Upper lobe of left lung (tissue), 4 donors: Measurements from ENCODE around the gene CSF1R.

Experiments used
- EP300 ChIP-seq, 4 donors: sonication (generic); formaldehyde crosslinking; IDR thresholded peaks; one replicate each; pipeline ENCODE4 v1.5.1; 2017; ENCODE audit warnings: antibody characterized with exemption in 4 of 4, control low read depth in 2 of 4
- POLR2A ChIP-seq, 4 donors: fragments of 450-650 bp; IDR thresholded peaks; one replicate each; pipeline ENCODE4 v1.5.1; 2016 to 2017; ENCODE audit warnings: antibody characterized with exemption in 4 of 4, mild to moderate bottlenecking in 2 of 4
- POLR2AphosphoS5 ChIP-seq, 2 donors: sonication (generic); formaldehyde crosslinking; IDR thresholded peaks; one replicate each; pipeline ENCODE4 v1.5.1; 2017; ENCODE audit warnings: antibody characterized with exemption in 2 of 2
- TF ChIP-seq, protein P1 (sequence below), 6 experiments: fragments of 450-650 bp in 4 of 6; fragments of 200-600 bp in 2 of 6; sonication (generic) in 2 of 6; IDR thresholded peaks; one replicate each; pipeline ENCODE4 v1.5.1; 2016 to 2019; ENCODE audit warnings: antibody characterized with exemption in 6 of 6

DNA sequence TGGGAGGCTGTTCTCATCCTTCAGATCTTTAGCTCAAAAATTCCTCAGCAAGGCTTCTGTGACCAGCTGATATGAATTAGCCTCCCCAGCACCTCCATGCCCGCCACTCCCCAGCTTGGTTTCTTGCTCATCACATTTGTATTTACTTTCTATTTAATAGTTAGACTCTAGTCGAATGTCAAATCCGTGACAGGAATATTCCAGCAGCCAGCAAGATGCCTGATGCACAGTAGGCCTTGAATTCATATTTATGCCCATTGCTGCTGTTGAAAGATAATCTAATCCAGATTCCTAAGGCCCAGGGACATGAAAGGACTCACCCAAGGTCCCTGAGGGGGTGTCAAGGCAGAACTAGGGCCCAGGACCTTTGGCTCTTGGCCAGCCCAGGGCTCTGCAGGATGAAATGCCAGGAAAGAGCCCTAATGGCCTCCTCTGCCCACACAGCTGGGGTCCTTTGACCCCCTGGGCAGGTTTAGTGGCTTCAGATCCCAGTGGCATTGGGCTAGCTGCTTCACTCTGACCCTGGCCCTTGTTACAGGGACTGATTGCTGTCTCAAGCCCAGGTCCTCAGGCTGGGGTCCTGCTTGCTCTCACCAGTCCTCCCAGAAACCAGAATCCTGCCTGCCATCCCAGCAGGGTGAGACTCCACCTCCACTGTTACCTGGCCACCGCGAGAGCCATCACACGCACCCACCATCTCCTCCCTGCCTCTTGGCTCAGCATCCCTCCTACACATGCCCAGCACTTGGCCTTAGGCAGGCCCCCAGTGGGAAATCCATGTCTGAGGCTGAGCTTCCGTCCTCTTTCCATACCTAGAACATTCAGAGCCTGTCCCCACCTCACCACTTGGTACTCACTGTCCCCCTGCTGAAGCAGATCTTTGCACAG lies 7.3 kb downstream of the CSF1R start:
- TF ChIP-seq, protein P1, sequence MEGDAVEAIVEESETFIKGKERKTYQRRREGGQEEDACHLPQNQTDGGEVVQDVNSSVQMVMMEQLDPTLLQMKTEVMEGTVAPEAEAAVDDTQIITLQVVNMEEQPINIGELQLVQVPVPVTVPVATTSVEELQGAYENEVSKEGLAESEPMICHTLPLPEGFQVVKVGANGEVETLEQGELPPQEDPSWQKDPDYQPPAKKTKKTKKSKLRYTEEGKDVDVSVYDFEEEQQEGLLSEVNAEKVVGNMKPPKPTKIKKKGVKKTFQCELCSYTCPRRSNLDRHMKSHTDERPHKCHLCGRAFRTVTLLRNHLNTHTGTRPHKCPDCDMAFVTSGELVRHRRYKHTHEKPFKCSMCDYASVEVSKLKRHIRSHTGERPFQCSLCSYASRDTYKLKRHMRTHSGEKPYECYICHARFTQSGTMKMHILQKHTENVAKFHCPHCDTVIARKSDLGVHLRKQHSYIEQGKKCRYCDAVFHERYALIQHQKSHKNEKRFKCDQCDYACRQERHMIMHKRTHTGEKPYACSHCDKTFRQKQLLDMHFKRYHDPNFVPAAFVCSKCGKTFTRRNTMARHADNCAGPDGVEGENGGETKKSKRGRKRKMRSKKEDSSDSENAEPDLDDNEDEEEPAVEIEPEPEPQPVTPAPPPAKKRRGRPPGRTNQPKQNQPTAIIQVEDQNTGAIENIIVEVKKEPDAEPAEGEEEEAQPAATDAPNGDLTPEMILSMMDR (IDR thresholded peaks at IDR 0.05): no peak
- TF ChIP-seq EP300 (IDR thresholded peaks at IDR 0.05) (no peak), POLR2AphosphoS5 (IDR thresholded peaks at IDR 0.05) (no peak), POLR2A (IDR thresholded peaks at IDR 0.05) (no peak)
